GM12872 (cell line): ENCODE data around the gene TMEM134.

Experiments
- CTCF ChIP-seq: IDR thresholded peaks from 3 replicates; pipeline ENCODE4 v1.5.1; 2011; ENCODE audit warnings: low read depth, mild to moderate bottlenecking, low read length, moderate library complexity; ENCODE audit not compliant: insufficient read depth

Gene TMEM134

DNA sequence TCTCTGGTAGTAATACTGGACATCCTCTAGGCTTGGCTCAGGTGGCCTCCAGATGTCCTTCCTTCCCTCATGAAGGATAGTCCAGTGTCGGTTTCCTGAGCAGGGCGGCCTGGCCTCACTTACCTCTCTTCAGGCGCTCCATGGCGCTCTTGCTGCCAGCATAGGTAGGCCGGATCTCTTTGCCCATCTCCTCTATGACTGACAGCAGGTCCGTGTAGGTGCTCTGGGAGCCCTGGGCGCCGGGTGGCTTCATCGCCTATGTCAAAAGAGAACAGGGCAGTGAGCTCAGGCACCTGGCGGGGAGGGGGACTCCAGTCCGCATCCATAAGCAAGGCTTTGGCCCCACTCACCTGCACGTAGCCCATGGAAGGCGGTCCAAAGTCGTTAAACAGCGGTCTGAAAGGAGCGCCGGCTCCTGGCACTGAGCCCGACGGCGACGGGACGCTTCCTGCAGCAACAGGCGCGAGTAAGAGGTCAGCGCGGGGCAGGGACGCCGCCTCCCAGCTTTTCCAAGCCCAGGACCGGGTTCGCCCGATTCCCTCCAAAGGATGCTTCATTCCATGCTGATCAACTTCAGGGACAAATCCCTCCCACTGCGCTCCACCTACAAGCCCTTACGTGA is 38.3 kb upstream of the TMEM134 start:
- TF ChIP-seq CTCF: no peak

DNA sequence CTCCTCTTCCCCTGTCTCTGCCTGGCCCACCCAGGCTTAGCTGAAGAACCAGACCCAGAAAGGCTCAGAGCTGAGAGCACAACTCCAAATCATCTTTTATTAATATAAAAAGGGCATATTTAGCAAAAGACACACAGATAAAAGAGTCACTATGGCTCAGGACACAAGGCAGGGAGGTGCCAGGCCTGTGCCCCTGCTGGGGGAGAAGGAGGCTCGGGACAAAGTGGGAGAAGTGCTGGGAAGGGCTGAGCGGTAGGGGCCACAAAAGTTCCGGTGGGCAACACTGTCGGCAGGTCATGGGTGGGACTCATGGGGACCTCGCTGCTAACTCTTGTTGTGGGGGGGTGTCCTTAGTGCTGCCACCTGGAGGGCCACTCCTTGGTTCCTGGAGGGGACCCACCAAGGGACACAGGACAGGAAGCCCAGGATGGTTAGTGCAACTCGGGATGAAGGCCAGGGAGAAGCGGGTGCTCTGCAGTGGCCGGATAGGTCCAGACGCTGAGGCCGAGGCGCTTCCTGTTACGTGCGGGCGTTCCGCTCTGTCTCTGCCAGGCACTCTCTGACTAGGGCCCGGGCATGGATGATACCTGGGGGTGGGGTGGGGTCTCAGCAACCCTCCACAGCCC is 37.5 kb upstream of the TMEM134 start:
- TF ChIP-seq CTCF: no peak

DNA sequence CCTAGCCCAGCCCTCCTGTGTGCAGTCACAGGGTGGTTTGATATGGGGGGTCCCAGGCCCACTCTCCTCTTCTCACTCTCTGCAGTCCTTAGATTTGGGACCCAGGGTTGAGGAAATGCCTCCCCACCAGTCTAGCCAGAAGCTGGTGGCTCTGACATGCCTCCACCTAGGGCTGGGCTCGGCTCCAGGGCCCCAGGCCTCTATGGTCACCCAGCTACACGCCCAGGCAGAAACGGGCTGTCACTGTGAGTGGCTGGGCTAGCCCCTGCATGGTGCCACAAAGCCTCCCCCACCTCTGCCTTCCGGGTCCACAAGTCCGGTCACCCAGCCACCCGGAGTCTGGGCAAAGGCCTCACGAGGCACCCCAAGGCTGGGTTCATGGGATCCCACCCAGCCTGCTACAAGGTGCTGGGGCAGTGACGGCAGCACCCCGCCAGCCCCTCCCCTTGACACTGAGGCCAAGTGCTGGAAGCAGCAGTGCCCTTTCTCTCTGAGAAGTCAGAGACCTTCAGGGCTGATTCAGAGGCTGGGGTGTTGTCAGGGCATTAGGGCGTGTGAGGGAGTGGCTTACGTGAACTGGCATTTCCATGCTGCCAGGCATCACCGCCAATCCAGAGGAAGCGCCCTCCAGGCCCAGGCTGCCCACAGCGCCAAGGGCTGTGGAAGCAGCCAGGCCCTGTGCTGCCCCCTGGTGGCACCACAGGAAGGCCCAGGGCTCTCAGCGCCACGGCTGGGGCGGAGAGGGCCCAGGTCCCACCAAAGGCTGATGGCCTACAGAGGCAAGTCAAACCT is 36.8 kb upstream of the TMEM134 start:
- peak; percentile 97 for TF ChIP-seq CTCF

- TF ChIP-seq CTCF: no peak
Measured at GRCh38 chr11:67504950-67505581, 36.0 kb upstream of the TMEM134 start, which contains the start of gene PITPNM1. Gene PITPNM1, minus strand, starts transcription at chr11:67505363. Its CDS starts 1,183 bp downstream, at chr11:67504180.

DNA sequence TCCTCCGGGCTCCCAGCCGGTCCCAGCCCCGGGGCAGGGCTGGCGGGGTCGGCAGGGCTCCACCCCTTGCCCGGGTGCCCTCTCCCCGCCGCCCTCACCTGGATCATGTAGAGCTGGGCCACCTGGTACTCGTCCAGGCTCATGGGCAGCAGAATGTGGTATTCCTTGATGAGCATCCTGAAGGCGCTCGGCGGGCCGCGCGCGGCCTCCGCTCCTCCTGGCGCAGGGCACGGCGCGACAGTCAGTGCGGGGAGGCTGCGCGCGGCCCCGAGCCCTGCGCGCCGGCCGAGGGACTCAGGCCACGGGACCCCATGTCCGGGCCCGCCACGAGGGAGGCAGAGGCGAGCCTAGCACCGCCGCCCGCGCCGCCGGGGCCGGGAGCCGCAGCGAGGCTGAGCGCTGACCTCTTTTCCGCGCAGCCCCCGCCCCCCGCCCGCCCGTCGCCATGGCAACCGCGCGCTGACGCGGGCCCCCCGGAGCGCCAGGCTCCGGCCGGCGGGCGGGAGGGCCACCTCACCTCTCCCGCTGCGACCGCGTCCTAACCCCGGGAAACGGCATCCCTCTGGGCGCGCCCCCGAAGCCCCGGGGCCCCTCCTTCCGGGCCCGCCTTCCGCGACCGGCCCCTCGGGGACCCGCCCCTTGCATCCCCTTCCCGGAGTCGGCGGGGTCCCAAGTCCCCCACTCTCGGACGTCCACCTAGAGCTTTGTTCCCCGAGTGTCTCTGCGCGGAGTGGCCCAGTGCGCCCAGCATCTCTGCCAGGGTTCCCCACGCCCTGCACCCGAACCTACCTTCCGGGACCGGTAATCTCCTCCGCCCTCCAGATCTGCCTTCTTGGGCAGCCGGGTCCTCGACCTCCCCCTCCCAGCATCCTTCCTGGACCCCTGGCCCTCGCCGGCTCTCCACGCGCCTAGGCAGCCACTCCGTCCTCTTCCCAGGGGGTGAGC is 35.2 kb upstream of the TMEM134 start:
- no peak for TF ChIP-seq CTCF

DNA sequence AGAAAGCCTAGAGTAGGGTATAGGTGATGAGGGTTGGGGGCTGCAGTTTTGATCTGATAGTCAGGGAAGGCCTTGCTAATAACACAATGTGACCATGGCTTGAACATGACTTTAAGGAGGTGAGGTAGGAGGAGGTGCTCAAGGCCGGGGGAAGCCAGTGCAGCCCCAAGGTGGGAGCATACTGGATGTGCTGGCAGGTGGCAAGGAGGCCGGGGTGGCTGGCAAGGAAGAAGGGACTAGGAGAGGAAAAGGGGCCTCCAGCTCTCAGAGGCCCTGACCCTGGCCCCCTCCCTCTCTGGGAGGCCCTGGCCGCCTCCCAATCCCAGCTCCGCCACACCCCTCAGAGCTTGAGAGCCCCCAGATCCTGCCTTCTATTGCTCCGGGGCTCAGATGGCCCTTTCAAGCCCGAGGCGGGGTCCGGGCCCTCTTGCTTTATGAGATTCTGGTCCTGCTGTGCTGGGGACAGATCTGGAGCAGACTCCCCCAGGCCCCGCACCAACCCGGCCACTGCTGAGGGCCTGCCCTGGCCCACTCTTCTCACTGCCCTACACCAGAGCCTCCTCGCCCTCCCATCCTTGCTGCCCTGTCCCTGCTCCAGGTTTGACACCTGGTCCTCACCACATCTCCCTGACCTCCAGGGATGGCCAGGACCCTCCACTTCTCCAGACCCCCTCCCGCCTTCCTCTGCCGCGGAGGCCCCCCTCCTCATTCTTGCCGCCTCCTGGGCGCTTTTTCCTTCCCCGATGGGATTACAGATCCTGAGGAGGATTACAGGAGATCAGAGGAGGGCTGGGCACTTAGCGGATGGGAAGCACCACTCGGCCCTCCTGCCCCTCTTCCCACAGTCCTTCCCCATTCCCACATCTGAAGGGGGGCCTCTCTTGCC is 34.3 kb upstream of the TMEM134 start:
- TF ChIP-seq CTCF: no peak
